MM.1S (cell line): ENCODE measurements around the gene FLRT2.

ENCODE experiments used
- EZH2 ChIP-seq: fragments of 300-600 bp; sonication (generic); optimal IDR thresholded peaks from 2 replicates; pipeline ENCODE3; 2017; ENCODE audit warnings: low read depth, mild to moderate bottlenecking, antibody characterized with exemption, low read length, mixed read lengths
- EZH2phosphoT487 ChIP-seq: fragments of 300-600 bp; sonication (generic); IDR thresholded peaks from 2 replicates; pipeline ENCODE4 v1.6.1; 2018; ENCODE audit warnings: antibody characterized with exemption, low read length
- TF ChIP-seq, protein P1 (sequence below): fragments of 300-600 bp; sonication (generic); IDR thresholded peaks from 2 replicates; pipeline ENCODE4 v1.5.1; 2016; ENCODE audit warnings: antibody characterized with exemption, low read length, mixed read lengths

GRCh38 chr14:85483652-85484051 lies 46.3 kb upstream of the FLRT2 start:
- TF ChIP-seq EZH2phosphoT487, result no peak
- TF ChIP-seq EZH2, result no peak
- TF ChIP-seq, protein P1, sequence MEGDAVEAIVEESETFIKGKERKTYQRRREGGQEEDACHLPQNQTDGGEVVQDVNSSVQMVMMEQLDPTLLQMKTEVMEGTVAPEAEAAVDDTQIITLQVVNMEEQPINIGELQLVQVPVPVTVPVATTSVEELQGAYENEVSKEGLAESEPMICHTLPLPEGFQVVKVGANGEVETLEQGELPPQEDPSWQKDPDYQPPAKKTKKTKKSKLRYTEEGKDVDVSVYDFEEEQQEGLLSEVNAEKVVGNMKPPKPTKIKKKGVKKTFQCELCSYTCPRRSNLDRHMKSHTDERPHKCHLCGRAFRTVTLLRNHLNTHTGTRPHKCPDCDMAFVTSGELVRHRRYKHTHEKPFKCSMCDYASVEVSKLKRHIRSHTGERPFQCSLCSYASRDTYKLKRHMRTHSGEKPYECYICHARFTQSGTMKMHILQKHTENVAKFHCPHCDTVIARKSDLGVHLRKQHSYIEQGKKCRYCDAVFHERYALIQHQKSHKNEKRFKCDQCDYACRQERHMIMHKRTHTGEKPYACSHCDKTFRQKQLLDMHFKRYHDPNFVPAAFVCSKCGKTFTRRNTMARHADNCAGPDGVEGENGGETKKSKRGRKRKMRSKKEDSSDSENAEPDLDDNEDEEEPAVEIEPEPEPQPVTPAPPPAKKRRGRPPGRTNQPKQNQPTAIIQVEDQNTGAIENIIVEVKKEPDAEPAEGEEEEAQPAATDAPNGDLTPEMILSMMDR, result no peak
